ENCODE data around the gene INSYN2B.

GRCh38 chr5:169832304-169832703, 148.0 kb downstream of the INSYN2B start:
- TF ChIP-seq CTCF (IDR thresholded peaks at IDR 0.05) (no peak), POLR2A (IDR thresholded peaks at IDR 0.05) (no peak)
